CD1c-positive myeloid dendritic cell (primary cell): ENCODE results near the gene EXOC6B.
A peak's percentile ranks its signal among the peaks of the same experiment; 100 is the strongest.
"Not testable (repeated sequence)": the region's sequence is repeated elsewhere in the genome, so short reads cannot be mapped to it uniquely, and the experiment has no call there.

ENCODE experiments used
- DNase-seq: peaks from one replicate; pipeline ENCODE4 v3.0.0-alpha.2; 2016; ENCODE audit errors: extremely low spot score

The EXOC6B gene

DNA sequence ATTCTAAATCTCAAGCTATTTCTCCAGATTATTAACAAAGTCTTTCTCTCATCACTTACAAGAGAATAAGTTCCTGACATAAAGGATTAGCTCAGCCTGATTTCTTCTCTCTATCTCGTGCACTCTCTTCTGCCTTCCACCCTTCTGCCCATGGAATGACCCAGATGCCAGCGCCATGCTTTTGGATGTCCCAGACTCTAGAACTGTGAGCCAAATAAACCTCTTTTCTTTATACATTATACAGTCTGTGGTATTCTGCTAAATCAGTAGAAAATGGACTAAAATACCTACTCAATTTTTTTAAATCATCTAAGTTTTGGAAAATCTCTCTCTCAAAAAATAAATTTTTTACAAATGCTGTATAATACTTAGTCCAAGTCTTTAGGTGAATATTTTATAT is 218.6 kb downstream of the EXOC6B start:
- DNase-seq = no peak

DNA sequence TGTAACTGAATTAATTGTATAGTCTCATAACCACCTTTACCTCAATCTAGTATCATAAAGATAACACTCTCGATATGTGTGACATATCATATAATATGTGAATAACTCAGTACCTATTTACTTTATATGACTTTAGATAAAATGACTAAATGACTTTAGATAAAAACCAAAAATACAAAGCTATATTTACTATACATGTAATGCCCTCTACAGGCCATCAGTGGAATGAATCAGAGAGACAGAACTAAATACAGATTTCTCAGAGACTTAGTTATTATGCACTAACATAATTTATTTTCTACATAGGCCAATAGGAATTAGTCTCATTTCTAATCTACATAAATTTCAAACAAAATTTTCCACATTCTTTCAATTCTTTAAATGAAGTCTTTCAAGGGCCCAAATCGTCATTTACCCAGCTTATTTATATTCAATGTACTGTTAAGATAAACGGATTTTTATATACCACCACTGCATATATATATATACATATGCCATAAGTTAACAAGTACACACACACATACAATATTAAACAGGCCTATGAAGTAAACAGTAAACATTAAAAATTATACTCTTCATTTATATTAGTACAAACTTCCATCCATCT is 219.9 kb downstream of the EXOC6B start:
- DNase-seq = peak; percentile 2

DNA sequence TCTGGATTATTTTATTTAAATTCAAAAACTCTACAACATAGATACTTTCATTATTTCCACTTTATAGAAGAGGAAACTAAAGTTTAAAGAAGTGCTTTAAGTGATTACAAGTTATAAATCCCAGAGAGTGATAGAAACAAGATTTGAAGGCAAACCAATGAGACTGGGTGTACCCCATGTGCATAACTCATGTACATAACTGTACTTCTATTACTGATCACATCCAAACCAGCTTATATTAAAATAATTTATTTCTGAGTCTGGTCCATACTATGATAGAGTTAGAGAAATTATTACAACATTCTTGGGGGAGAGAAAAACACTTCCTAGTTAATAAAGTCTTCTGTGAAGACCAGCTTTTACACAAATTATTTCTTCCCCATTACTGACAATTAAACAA is 221.4 kb downstream of the EXOC6B start:
- DNase-seq = no peak

DNA sequence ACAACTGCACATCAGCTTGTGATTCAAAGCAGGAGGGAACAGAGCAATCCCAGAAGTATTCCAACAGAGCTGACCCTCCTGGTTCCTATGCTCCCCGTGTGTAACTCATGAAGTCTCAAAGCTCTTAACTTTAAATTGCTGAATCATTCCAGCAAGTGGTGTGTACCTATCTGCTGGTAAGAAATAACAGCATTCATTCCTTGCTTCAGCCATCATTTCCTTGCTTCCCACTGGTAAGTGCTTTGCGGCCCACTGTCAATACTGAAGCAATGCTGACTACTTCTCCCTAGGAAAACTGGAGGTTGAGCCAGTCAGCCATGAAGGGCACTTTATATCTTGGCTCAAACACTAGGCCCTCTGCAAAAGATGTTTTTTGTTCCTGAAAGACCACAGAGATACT is 222.4 kb downstream of the EXOC6B start:
- no peak for DNase-seq

DNA sequence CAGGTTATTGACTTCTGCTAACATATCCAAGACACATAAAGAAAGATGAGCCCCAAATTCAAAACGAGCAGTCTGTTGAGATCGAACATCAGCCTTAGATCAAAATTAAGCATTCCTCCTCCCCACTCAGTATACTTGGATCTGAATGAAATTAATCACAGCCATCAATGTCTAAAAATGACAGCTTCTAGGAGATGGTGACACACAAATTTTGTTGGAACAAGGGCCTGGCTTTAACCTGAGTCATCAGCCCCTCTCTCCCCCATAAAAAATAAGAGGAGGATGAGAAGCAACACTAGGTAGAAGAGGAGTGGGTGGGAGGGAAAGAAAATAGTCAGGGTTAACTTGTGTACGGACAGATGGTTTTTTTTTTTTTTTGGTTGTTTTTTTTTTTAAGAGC is 223.1 kb downstream of the EXOC6B start:
- no peak for DNase-seq

DNA sequence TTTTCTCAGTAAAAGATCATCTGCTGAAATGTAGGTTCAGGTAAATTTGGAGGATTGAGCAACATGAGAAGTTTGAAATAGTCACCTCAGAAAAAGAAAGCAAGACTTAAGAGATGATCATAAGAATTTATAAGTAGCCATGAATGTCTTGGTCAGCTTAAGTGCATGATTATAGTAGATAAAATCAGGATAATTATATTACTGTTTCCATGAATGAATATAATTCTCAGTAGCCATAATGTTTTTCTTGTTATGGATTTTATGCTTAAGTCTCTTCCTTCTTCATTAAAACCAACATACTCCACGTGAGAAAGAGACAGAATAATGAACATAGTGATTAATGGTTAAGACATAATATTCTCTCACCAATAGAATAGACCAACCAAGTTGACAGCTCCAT is 223.7 kb downstream of the EXOC6B start:
- no peak for DNase-seq

DNA sequence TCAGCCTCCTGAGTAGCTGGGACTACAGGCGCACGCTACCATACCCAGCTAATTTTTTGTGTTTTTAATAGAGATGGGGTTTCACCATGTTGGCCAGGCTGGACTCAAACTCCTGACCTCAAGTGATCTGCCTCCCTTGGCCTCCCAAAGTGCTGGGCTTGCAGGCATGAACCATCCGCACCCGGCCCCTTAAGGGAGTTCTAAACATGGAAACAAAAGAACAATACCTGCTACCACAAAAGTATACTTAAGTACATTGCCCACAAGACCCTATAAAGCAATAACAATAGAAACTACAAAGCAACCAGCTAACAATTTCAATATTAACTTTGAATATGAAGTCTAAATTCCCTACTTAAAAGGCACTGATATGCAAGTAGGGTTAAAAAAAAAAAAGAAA is 242.0 kb downstream of the EXOC6B start:
- DNase-seq = not testable (repeated sequence)

DNA sequence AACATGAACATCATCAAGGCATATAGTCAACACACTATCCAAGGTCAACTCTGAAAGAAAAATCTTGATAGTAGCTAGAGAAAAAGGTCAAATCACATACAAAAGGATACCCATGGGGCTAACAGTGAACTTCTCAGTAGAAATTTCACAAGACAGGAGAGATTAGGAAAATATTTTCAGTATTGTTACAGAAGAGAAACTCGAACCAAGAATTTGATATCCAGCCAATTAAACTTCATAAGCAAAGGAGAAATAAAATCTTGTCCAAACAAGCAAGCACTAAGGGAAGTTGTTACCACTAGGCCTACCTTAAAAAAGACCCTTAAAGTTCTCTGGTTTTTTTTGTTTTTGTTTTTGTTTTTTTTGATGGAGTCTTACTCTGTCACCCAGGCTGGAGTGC is 242.5 kb downstream of the EXOC6B start:
- DNase-seq = no peak

DNA sequence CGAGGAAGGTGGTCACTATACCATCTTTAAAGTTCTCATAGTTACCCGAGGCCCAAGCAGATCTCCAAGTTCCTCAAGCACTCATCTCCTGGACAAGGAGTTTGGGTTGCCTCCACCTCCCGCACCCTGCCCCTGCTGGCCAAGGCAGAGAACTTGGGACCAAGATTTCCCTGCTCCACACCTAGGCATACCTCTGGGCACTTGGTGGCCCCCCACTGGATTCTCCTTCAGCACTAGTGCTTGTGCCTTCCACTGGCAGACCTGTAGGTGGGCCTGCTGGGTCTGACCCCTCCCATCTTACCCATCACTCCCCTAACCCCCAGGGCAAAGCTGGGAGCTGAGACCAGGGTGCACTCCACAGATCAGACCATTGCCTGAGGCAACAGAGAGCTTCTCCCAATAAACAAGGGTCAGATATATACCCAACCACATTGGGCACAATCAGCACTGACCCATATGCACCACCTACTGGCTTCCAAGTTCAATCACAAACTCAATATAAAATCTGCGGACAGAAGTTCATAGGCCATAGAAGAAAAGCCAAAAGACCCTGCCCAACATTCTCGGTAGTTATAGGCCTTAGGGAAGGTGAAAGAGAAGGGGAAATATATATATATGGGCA is 244.2 kb downstream of the EXOC6B start:
- DNase-seq = no peak

DNA sequence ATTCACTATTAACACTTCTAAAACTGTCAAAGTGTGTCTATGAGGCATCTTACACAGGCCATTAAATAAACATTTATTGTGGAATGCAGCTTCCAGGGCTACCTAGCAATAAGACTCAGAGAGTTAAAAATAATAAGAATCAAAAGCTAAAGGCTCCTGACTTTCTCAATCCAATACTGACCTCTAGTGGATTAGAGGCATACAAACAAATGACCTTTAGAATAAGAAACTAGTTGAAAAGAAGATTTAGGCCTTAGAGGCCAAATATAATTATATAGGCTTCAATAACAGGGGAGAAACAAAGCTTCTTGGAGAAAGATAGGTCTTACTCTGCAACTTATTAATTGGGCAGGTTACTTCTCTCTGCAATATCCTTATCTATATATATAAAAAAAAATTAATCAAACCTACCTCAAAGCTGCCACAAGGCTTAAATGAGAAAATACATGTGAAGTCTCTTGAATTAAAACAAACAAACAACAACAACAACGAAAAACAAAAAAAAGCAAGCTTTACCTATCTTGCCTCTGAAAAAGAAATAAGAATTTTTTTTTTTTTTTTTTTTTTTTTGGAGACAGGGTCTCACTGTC is 246.1 kb downstream of the EXOC6B start:
- DNase-seq = peak; percentile 47

DNA sequence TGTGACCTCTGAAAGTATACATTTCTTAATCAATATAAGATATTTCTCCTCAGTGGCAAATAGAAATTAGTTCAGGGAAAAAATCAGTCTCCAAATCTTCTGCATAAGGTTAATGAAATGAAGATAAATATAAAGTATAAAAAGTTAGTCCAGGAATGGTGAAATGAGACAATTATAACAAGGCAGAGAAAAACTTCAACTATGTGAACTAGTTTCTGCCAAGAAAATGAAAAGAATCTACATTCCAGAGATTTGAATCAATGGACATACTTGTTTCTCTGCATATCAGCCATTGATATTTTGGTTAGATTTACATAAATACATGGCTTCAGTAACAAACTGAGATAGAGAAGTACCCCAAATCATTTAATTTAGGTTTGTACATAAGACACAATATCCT is 249.0 kb downstream of the EXOC6B start:
- DNase-seq = no peak

DNA sequence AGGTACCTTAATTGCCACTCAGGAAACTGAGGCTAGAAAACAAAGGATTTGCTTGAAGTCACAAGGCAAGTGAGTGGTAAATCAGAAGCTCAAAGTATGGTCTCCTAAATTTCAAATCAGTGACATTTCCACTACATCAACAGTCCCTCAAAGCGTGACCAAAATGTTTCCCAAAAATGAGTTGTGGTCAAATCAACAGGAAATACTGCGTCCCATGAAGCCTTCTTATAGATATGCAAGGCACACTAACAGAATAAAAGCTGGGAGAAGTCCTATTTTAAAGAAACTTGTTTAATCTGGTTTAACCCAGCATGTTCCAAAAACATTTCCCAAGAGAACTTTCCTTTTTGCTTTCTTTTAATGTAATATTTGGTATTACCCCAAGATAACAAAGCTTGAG is 249.4 kb downstream of the EXOC6B start:
- no peak for DNase-seq

DNA sequence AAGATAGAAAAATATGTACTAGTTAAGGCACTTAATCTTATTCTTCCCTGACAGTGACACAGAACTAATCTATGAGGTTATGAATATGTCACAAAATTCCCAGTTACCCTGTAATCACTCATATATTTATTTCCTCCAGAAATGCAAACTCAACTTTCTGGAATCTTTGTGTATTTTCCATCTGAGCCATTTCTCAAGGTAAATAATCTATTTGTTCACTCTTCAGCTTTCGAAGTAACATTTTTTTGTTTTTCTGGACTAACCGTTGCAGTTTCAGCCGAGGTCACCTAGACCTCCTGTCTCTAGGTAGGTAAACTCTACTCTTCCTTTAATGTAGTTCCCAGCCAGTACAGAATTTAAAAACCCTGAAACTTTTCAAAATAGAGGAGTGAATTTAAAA is 250.9 kb downstream of the EXOC6B start:
- DNase-seq = no peak

DNA sequence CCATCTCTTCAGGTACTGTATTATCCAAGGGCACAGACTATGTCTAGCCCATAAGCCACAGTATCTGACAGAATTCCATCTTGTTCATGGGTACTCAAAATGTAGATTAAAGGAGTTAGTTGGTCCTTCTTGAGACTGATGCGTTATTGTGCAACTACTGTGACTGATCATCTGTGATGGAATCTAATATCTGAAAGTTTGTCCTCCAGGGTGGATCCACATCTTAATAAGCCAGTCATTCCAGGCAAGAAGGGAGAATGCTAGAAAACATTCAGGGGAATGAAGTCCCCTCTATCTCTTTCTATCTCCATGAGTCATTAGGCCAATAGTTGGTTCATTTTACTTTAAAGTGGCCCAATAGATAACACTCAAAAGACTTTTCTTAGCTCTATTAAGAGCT is 252.6 kb downstream of the EXOC6B start:
- no peak for DNase-seq

DNA sequence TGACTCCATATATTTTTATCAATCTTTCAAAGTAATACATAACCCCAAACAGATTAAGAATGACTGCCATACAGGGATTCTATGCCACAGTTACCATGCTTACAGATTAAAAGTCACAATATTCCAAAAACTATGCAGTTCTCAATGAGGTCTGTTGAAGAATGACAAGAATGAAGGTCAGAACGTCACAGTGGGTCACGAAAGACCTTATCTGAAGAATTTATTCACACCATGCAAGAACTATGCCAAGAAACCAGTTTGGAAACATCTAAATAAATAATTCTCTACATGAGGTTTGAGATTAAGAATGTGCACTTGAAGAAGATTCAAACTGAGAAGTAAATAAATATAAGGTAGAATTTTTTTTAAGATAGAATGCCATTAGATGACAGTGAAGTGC is 253.3 kb downstream of the EXOC6B start:
- no peak for DNase-seq

DNA sequence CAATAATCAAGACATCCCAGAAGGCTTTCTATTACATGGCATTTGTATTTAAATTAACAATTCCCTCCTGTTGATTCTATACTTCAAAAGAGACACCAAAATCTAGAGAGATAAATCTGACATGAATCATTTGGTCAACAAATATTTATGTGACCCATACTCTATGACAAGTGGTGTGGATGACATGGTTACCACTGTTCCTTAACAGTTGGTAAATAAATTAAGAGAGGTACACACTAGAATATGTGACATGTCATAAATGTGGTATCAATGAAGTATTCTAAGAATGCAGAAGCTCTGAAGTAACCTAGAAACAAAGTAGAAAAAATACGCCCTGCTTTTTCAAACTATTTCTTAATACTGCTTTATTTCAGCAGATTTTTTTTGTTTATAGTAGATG is 255.4 kb downstream of the EXOC6B start:
- DNase-seq = no peak

DNA sequence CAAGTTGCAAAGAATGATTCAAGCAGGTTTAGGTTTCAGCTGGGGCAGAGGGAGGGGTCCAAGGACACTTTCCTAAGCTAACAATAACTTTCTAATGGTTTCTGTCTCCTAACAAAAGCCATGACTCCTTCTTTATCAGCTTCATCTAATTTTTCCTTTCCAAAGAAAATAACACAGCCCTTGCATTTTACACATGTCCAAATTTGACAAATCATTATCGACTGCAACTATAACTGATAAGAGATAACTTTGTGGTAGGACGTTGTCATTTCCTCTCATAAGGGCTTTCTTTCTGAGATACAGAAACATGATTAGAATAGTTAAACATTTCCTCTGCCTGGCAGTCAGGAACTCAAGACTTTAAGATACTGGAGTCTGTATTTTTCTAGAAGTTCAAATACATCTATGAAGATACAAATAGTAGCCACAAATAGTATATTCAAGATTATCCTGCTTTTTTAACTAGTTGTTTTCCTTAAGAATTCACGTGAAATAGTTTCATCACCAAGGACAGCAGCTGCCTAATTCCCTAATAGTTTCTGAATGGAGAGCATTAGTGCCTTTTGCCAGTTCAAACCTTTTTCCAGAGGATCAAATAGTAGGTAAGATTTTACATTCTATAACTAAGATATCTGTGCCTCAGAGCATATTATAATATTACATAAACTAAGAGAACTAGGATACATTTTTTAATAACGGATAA is 263.2 kb downstream of the EXOC6B start:
- no peak for DNase-seq

DNA sequence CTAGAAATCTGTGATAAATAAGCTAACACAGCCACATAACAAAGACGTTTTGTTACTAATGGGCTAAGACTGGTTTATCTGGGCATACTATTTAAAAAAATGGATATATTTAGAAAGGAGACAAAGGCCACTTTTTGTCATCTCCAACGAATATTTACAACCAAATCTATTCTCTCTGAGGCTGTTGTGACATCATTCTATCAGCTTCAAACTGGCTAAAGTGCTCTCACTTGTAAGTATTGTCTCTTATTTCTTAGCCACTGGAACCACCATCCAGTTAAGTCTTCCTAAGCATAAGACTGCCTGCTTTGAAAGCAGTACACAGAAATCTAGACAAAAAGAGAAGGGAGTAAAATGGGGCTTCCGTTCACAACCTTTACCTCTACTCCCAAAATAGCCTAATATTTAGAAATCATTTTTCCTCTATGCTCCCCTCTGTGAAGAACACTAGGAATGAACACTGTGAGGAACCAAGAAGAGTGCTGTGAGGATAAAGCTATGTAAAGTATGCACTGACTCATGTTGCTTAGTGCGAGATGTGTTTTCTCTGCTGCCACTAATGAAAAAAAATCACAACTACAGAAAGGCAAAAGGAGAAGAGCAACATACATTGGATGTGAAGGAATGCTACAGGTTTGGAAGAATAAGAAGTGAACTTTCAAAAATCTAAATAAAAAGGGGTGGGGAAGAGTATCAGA is 264.1 kb downstream of the EXOC6B start:
- DNase-seq = no peak

DNA sequence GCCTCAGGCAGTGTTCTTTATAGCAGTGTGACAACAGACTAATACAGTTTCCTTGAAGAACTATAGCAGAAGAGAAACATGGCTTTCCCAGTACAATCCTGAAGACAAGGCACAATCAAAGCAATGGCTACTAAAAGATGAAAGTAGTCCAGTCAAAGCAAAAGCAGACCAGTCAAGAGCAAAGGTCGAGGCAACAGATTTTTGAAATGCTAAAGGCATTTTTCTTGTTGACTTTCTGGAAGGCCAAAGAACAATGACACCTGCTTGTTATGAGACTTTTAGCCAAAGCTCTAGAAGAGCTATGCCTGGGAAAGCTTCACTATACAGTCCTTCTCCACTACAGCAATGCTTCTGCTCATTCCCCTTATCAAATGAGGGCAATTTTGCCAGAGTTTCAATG is 269.9 kb downstream of the EXOC6B start:
- no peak for DNase-seq

DNA sequence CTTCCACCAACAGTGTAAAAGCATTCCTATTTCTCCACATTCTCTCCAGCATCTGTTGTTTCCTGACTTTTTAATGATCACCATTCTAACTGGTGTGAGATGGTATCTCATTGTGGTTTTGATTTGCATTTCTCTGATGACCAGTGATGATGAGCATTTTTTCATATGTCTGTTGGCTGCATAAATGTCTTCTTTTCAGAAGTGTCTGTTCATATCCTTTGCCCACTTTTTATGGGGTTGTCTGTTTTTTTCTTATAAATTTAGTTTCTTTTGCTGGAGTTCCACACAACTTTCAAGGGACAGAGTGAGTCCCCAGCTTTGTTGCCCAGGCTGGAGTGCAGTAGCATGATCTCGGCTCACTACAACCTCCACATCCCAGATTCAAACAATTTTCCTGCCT is 270.5 kb downstream of the EXOC6B start:
- not testable (repeated sequence) for DNase-seq

DNA sequence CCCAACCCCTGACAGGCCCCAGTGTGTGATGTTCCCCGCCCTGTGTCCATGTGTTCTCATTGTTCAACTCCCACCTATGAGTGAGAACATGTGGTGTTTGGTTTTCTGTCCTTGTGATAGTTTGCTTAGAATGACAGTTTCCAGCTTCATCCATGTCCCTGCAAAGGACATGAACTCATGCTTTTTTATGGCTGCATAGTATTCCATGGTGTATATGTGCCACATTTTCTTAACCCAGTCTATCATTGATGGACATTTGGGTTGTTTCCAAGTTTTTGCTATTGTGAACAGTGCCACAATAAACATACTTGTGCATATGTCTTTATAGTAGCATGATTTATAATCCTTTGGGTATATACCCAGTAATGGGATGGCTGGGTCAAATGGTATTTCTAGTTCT is 270.9 kb downstream of the EXOC6B start:
- not testable (repeated sequence) for DNase-seq

DNA sequence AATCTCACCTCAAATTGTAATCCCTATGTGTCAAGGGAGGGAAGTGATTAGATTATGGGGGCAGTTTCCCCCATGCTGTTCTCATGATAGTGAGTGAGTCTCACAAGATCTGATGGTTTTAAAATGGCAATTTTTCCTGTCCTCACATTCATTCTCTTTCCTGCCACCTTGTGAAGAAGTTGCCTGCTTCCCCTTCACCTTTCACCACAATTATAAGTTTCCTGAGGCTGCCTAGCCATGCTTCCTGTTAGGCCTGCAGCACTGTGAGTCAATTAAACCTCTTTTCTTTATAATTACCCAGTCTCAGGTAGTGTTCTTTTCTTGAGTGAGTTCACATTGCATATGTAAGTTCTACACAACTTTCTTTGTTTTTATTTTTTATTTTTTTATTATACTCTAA is 271.5 kb downstream of the EXOC6B start:
- no peak for DNase-seq
